Neutrophil (primary cell): ENCODE measurements around the gene CSHL1.

ENCODE experiments used
- H3K27ac ChIP-seq: fragments of 200-600 bp; sonication (generic); 2 replicates; pipeline ENCODE4 v1.5.1; 2016; ENCODE audit warnings: mild to moderate bottlenecking, moderate library complexity
- H3K27me3 ChIP-seq: fragments of 200-600 bp; sonication (generic); 2 replicates; pipeline ENCODE4 v1.6.0; 2016; ENCODE audit warnings: mild to moderate bottlenecking
- H3K36me3 ChIP-seq: fragments of 200-600 bp; sonication (generic); 2 replicates; pipeline ENCODE4 v1.5.1; 2017
- H3K4me1 ChIP-seq, 2 experiments: fragments of 200-600 bp in 1 of 2; sonication (generic) in 1 of 2; 1 replicate in 1 of 2; 2 replicates in 1 of 2; pipeline versions ENCODE4 v1.5.1 to v1.6.1; 2013 to 2016; ENCODE audit warnings: low read depth in 1 of 2, low read length in 1 of 2, mild to moderate bottlenecking in 1 of 2, moderate library complexity in 1 of 2; ENCODE audit not compliant: control insufficient read depth in 1 of 2, insufficient read depth in 1 of 2
- H3K4me3 ChIP-seq, 2 experiments: fragments of 200-600 bp in 1 of 2; sonication (generic) in 1 of 2; 1 replicate in 1 of 2; 2 replicates in 1 of 2; pipeline ENCODE4 v1.5.1; 2013 to 2016; ENCODE audit warnings: low read depth in 1 of 2, low read length in 1 of 2, mild to moderate bottlenecking in 1 of 2, moderate library complexity in 1 of 2
- H3K9me3 ChIP-seq: fragments of 200-600 bp; sonication (generic); 2 replicates; pipeline ENCODE4 v1.5.1; 2016
- TF ChIP-seq, protein P1 (sequence below): fragments of 200-600 bp; sonication (generic); IDR thresholded peaks from 2 replicates; pipeline ENCODE4 v1.5.1; 2016; ENCODE audit warnings: antibody characterized with exemption

The CSHL1 gene

DNA sequence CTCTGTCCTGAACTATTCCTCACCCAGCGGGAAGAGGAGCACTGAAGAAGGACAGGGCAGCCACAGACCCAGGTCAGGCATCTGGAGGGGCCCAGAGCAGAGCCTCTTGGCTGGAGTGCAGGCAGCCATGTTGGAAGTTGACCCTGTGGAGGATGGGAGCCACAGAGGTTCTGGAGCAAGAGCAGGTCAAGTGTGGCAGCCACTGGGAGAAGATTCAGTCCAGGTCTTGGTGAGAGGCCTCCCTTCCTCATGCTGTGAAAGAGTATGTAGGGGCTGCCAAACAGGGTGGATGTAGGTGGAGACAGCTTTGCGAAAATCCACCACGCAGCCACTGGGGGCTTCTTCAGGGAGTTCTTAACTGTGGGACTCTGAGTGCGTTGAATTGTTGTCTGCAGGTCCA lies 21.7 kb upstream of the CSHL1 start:
- Histone ChIP-seq H3K9me3 (no peaks in the 10 kb centered on the region), H3K27ac (no peak overlapping the region), H3K4me1 (peaks cover 12 to 13% of the 10 kb centered on the region in 2 experiments), H3K36me3 (no peaks in the 10 kb centered on the region), H3K27me3 (peaks cover 12% of the 10 kb centered on the region), H3K4me3 (no peak overlapping the region)
- TF ChIP-seq, protein P1, sequence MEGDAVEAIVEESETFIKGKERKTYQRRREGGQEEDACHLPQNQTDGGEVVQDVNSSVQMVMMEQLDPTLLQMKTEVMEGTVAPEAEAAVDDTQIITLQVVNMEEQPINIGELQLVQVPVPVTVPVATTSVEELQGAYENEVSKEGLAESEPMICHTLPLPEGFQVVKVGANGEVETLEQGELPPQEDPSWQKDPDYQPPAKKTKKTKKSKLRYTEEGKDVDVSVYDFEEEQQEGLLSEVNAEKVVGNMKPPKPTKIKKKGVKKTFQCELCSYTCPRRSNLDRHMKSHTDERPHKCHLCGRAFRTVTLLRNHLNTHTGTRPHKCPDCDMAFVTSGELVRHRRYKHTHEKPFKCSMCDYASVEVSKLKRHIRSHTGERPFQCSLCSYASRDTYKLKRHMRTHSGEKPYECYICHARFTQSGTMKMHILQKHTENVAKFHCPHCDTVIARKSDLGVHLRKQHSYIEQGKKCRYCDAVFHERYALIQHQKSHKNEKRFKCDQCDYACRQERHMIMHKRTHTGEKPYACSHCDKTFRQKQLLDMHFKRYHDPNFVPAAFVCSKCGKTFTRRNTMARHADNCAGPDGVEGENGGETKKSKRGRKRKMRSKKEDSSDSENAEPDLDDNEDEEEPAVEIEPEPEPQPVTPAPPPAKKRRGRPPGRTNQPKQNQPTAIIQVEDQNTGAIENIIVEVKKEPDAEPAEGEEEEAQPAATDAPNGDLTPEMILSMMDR = no peak

DNA sequence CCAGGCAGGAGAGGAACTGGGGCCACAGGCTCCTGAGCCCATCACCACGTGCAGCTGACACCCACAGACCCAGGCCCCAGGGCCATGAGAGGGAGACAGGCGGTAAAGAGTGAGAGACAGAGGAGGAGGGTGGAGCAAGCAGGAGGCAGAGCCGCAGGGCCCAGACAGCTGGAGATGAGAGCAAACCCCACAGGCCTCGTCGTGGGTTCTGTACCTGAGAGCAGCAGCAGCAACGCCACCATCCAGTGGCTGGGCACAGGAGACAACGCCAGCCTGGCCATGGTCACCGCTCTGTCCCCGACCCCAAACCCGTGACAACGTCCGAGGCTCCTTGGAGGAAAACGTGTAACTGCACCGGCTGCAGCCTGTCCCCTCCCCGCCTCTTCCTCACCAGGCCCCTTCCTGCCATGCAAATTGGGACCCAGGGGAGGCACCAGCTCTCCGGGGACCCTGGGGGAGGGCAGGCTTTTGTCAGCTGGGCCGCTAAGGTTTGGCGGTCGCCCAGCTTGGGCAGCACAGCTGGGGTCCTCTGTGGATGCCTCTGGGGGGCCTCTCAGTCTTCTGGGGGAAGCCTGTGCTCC lies 21.0 kb upstream of the CSHL1 start, which contains the start of gene CD79B:
Gene CD79B, minus strand, starts transcription at position 351 of the 581 bp plus-strand sequence. Its CDS starts 70 bp downstream, at position 281.
- Histone ChIP-seq H3K36me3 (no peaks in the 10 kb centered on the region), H3K27me3 (peaks cover 12% of the 10 kb centered on the region), H3K9me3 (no peaks in the 10 kb centered on the region)

DNA sequence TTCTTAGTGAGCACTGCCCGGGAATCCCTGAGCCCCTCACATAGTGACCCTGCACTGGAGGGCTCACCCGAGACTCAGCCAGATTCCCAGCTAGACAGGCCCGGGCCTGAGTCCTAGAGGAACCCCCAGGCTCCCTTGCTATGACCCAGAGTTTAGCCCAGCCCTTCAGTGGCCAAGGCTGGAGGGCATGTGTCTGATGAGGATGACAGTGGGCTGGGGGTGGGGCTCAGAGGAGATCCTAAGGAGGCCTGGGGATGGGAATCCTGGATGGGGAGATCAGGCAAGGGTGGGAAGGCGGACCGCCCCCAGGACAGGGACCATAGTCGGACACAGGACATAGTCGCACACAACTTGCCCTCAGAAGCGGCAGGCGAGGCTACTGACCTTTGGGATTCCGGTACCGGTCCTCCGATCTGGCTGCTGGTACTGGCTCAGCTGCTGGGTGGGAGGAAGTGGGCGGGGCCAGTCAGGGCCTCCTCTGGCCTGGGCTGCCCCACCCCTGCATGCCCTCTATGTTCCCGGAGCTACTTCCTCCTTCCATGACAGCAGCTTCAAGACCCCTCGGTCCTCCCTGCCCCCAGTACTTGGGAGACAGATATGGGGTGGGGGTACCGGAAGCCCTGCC lies 20.0 kb upstream of the CSHL1 start:
- no peak overlapping the region for H3K27ac ChIP-seq
- TF ChIP-seq, protein P1 = no peak
- H3K36me3 ChIP-seq = no peaks in the 10 kb centered on the region
- peaks cover 12 to 13% of the 10 kb centered on the region in 2 experiments for H3K4me1 ChIP-seq
- H3K9me3 ChIP-seq = no peaks in the 10 kb centered on the region
- peaks cover 12% of the 10 kb centered on the region for H3K27me3 ChIP-seq
- no peak overlapping the region for H3K4me3 ChIP-seq

More for the DNA sequence above, 21.0 kb upstream of the CSHL1 start, which contains the start of gene CD79B:
- H3K27ac ChIP-seq = no peak within 1 kb of the TSS
- H3K4me1 ChIP-seq = peaks cover 12 to 13% of the 10 kb centered on the region in 2 experiments
- TF ChIP-seq, protein P1 = no peak
- no peak within 1 kb of the TSS for H3K4me3 ChIP-seq

DNA sequence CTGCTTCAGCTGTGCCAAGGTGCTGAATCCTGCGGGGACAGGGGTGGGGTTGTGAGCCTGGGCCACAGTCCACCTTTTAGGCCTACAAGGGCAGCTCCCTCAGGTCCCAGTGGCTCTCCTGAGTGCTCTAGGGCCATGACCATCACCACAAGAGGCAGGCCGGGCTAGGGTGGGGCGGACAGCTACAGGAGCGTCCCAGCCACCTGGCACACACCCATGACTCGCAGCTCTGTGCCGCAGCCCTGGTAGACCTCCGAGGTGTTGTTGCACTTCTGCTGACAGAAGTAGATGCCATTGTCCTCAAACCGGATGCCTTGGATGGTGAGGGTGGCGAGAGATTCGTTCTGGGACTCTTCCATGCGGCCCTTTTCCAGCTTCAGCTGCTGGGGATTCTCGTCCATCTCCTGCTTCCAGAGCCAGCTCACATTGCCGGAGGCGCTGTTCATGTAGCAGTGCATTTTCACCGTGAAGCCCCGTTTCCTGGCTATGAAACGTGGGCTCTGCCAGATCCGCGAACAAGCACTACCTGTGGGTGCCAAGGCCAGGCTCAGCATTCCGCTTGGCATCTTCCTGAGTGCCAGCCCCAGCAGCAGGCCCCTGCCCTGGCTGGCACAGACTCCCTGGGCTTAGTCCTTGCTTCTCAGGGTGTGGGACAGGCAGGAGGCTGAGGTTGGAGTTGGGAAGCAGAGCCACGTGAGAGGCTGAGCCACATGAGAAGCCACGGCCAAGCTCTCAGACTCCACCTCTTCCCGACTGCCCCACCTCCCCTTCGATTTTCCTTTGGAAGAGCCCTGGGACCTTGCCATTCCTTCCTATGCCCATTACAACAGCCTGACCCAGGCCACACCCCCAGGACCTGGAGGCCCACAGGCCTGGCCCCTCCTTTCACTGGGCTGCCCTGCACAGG lies 19.1 kb upstream of the CSHL1 start:
- TF ChIP-seq, protein P1 = no peak
- peaks cover 12 to 13% of the 10 kb centered on the region in 2 experiments for H3K4me1 ChIP-seq
- H3K27ac ChIP-seq = no peak overlapping the region
- peaks cover 12% of the 10 kb centered on the region for H3K27me3 ChIP-seq
- H3K36me3 ChIP-seq = no peaks in the 10 kb centered on the region
- H3K9me3 ChIP-seq = no peaks in the 10 kb centered on the region
- H3K4me3 ChIP-seq = no peak overlapping the region

DNA sequence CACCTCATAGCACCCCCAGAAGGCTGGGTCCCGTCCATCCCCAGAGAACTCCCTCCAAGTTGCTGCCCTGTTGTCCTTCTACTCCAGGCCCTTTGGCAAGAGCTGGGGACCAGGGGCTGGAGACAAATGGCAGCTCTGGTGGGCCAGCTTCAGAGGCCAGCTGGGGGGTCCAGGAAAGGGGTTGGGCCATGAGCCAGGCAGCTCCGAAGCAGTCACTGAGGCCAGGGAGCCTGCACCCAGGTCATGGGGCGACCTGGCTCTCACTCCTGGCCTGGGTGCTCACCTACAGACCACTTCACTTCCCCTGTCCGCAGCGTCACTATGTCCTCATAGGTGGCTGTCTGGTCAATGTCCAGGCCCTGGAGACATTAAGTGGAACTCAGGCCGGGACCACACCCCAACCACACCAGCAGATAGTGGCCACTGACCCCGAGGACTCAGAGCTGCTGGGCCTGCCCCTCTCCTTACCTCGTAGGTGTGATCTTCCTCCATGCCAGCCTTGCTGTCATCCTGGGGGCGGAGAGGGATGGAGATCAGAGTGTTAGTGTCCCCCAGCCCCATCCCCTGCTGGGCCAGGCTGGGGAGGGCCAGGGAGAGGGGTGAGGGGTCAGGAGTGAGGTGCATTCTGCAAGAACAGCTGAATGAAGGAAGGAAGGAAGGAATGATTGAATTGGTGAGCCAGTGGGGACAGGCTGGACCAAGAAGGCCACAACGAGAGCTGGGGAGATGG lies 18.1 kb upstream of the CSHL1 start:
- Histone ChIP-seq H3K4me1 (peaks cover 12 to 13% of the 10 kb centered on the region in 2 experiments), H3K27me3 (peaks cover 12% of the 10 kb centered on the region), H3K4me3 (no peak overlapping the region), H3K27ac (no peak overlapping the region), H3K36me3 (no peaks in the 10 kb centered on the region), H3K9me3 (no peaks in the 10 kb centered on the region)
- TF ChIP-seq, protein P1 = no peak
